Daoy (cell line): ENCODE results near the gene GGCX. TPM values are rescaled to one million over a fixed set of nuclear protein-coding genes. Genes with fewer than 3 reads are reported as not detected.
"Not testable (repeated sequence)": the region's sequence is repeated elsewhere in the genome, so short reads cannot be mapped to it uniquely, and the experiment has no call there.

ENCODE experiments used
- DNase-seq: peaks from one replicate; pipeline ENCODE4 v3.0.0-alpha.2; 2015; ENCODE audit warnings: low read depth
- total RNA-seq: library from RNA; depleted of rRNA; stranded (reverse); fragments of >200 nt; shearing (Covaris generic); gene quantifications from 2 replicates; pipeline ENCODE4 v1.2.3, GENCODE V29; 2014; rRNA removed

Gene GGCX
- 23.3 and 60.0 TPM in 2 replicates for total RNA-seq

- peak; percentile 96 for DNase-seq
These were observed at the start of gene GGCX for GRCh38 chr2:85561280-85562212. Gene GGCX (minus strand): TSS chr2:85561493. CDS start chr2:85561428, 65 bp downstream.

GRCh38 chr2:85607268-85608215, 46.2 kb upstream of the GGCX start:
- no peak for DNase-seq

- DNase-seq: no peak
These were observed 44.8 kb upstream of the GGCX start for GRCh38 chr2:85606116-85606455.

GRCh38 chr2:85605406-85606115, 44.3 kb upstream of the GGCX start:
- peak; percentile 29 for DNase-seq

GRCh38 chr2:85604568-85605339, 43.5 kb upstream of the GGCX start:
- DNase-seq: no peak

GRCh38 chr2:85604133-85604444, 42.8 kb upstream of the GGCX start:
- DNase-seq: not testable (repeated sequence)

- peak; percentile 93 for DNase-seq
These were observed 41.4 kb upstream of the GGCX start, which contains the start of gene TMEM150A for GRCh38 chr2:85602476-85603234. Gene TMEM150A (minus strand): TSS chr2:85602698. CDS start chr2:85601948, 750 bp downstream.

GRCh38 chr2:85601771-85602475, 40.6 kb upstream of the GGCX start:
- peak; percentile 39 for DNase-seq

GRCh38 chr2:85600951-85601770, 39.9 kb upstream of the GGCX start:
- DNase-seq: no peak

GRCh38 chr2:85600235-85600575, 38.9 kb upstream of the GGCX start:
- DNase-seq: no peak

GRCh38 chr2:85599468-85600234, 38.4 kb upstream of the GGCX start:
- no peak for DNase-seq

GRCh38 chr2:85598594-85599340, 37.5 kb upstream of the GGCX start:
- DNase-seq: no peak

GRCh38 chr2:85597241-85597640, 35.9 kb upstream of the GGCX start:
- DNase-seq: no peak

GRCh38 chr2:85596486-85597143, 35.3 kb upstream of the GGCX start:
- DNase-seq: no peak

- peak; percentile 45 for DNase-seq
These were observed 34.7 kb upstream of the GGCX start for GRCh38 chr2:85596026-85596333.

- DNase-seq: peak; percentile 98
These were observed 34.2 kb upstream of the GGCX start, which contains the start of gene RNF181 for GRCh38 chr2:85595301-85596025. Gene RNF181 (plus strand): TSS chr2:85595745. CDS start chr2:85595764, 19 bp downstream.
